ENCODE results near the gene TEP1. TPM values are rescaled to one million over a fixed set of nuclear protein-coding genes. Genes with fewer than 3 reads are reported as not detected.
A peak's percentile ranks its signal among the peaks of the same experiment; 100 is the strongest.

TEP1 gene
- polyA plus RNA-seq, 3 donors = 19.0 to 20.7 (median 19.0) TPM

- DNase-seq (ENCODE audit: extremely low read depth in 1 of 11, low read depth in 9 of 11, low spot score in 4 of 11) = no peak
Observed at GRCh38 chr14:20435582-20436362, 22.5 kb upstream of the TEP1 start, which contains the start of gene KLHL33. Gene KLHL33, minus strand, starts transcription at chr14:20436166. Its CDS starts 355 bp downstream, at chr14:20435811.

GRCh38 chr14:20434701-20435581 lies 21.6 kb upstream of the TEP1 start:
- DNase-seq (ENCODE audit: extremely low read depth in 1 of 11, low read depth in 9 of 11, low spot score in 4 of 11) = peak in 2 of 11 donors; percentile 7 to 21

GRCh38 chr14:20429801-20430669 lies 16.7 kb upstream of the TEP1 start:
- DNase-seq (ENCODE audit: extremely low read depth in 1 of 11, low read depth in 9 of 11, low spot score in 4 of 11) = no peak

GRCh38 chr14:20428802-20429201 lies 15.5 kb upstream of the TEP1 start:
- no peak for DNase-seq (ENCODE audit: extremely low read depth in 1 of 11, low read depth in 9 of 11, low spot score in 4 of 11)

- DNase-seq (ENCODE audit: extremely low read depth in 1 of 11, low read depth in 9 of 11, low spot score in 4 of 11) = no peak
Observed at GRCh38 chr14:20428010-20428365, 14.7 kb upstream of the TEP1 start.

GRCh38 chr14:20427231-20428009 lies 14.1 kb upstream of the TEP1 start:
- no peak for DNase-seq (ENCODE audit: extremely low read depth in 1 of 11, low read depth in 9 of 11, low spot score in 4 of 11)

GRCh38 chr14:20424851-20425250 lies 11.6 kb upstream of the TEP1 start:
- no peak for DNase-seq (ENCODE audit: extremely low read depth in 1 of 11, low read depth in 9 of 11, low spot score in 4 of 11)

GRCh38 chr14:20422886-20423285 lies 9.6 kb upstream of the TEP1 start:
- no peak for DNase-seq (ENCODE audit: extremely low read depth in 1 of 11, low read depth in 9 of 11, low spot score in 4 of 11)

GRCh38 chr14:20421267-20421666 lies 8.0 kb upstream of the TEP1 start:
- no peak for DNase-seq (ENCODE audit: extremely low read depth in 1 of 11, low read depth in 9 of 11, low spot score in 4 of 11)

GRCh38 chr14:20419419-20419818 lies 6.1 kb upstream of the TEP1 start:
- DNase-seq (ENCODE audit: extremely low read depth in 1 of 11, low read depth in 9 of 11, low spot score in 4 of 11) = no peak

GRCh38 chr14:20418501-20418909 lies 5.2 kb upstream of the TEP1 start:
- no peak for DNase-seq (ENCODE audit: extremely low read depth in 1 of 11, low read depth in 9 of 11, low spot score in 4 of 11)

GRCh38 chr14:20417250-20418186 lies 4.2 kb upstream of the TEP1 start:
- DNase-seq (ENCODE audit: extremely low read depth in 1 of 11, low read depth in 9 of 11, low spot score in 4 of 11) = no peak

GRCh38 chr14:20416223-20416622 lies 2.9 kb upstream of the TEP1 start:
- no peak for DNase-seq (ENCODE audit: extremely low read depth in 1 of 11, low read depth in 9 of 11, low spot score in 4 of 11)

- peak in 5 of 11 donors; percentile 12 to 54 (median 31) for DNase-seq (ENCODE audit: extremely low read depth in 1 of 11, low read depth in 9 of 11, low spot score in 4 of 11)
Observed at GRCh38 chr14:20415782-20416206, 2.5 kb upstream of the TEP1 start.

GRCh38 chr14:20413744-20414082 lies 412 bp upstream of the TEP1 start:
- DNase-seq (ENCODE audit: extremely low read depth in 1 of 11, low read depth in 9 of 11, low spot score in 4 of 11) = peak in 1 of 11 donors; percentile 11

- DNase-seq (ENCODE audit: extremely low read depth in 1 of 11, low read depth in 9 of 11, low spot score in 4 of 11) = no peak
Observed at GRCh38 chr14:20412411-20412810, 890 bp downstream of the TEP1 start.

- no peak for DNase-seq (ENCODE audit: extremely low read depth in 1 of 11, low read depth in 9 of 11, low spot score in 4 of 11)
Observed at GRCh38 chr14:20409226-20409625, 4.1 kb downstream of the TEP1 start.

- DNase-seq (ENCODE audit: extremely low read depth in 1 of 11, low read depth in 9 of 11, low spot score in 4 of 11) = no peak
Observed at GRCh38 chr14:20403521-20403920, 9.8 kb downstream of the TEP1 start.
